ENCODE results near the gene CATSPERZ.
"Not testable (repeated sequence)": the region's sequence is repeated elsewhere in the genome, so short reads cannot be mapped to it uniquely, and the experiment has no call there.

CATSPERZ gene

DNA sequence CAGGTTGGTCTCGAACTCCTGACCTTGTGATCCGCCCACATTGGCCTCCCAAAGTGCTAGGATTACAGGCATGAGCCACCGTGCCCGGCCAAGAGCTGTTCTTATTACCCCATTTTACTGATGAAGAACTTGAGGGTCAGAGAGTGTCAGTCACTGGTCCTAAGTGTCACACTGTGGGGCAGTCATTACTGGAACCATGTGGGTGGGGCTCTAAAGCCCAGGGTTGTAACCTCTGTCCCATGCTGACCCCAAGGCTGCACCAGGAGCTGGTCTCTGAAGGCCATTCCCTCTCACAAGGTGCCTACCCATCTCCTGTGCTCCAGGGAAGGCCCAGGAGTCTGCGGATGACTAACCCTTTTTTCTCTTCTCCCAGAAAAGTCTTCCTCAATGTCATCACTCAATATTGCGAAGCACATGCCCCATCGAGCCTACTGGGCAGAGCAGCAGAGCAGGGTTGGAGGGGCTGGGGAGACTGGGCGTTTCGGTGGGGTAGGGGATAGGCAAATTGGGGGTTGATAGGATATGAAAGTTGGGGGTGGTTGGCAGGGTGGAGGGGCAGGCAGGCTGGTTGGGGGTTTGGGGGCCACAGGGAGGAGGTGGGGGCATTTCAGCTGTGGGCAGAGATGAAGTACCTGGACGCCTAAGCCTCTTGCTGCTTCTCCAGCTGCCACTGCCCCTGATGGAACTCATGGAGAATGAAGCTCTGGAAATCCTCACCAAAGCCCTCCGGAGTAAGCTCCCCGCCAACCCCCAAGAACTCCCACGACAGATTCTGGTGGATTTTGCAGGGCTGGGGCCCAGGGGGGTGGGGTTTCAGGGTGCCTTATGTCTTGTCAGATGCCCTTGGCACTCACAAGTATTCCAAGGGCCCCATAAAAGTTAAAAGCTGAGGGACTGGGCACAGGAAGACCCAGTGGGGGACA lies 3.2 kb downstream of the CATSPERZ start:
- no peak for DNase-seq (ENCODE audit: low read depth in 2 of 2)

DNA sequence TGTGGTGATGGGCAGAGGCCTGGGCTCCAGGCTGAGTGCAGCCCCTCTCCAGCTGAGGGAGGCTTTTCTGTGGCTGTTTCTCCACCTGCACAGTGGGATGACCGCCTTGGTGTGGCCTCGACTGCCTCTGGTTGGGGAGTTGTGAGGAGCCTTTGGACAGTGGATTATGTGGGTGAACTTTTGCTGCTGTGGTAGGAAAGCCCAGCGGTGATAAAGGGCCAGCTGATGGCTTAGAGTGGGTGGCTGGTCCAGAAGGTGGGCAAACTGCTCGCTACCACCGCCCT lies 3.8 kb downstream of the CATSPERZ start:
- DNase-seq (ENCODE audit: low read depth in 2 of 2), result no peak

DNA sequence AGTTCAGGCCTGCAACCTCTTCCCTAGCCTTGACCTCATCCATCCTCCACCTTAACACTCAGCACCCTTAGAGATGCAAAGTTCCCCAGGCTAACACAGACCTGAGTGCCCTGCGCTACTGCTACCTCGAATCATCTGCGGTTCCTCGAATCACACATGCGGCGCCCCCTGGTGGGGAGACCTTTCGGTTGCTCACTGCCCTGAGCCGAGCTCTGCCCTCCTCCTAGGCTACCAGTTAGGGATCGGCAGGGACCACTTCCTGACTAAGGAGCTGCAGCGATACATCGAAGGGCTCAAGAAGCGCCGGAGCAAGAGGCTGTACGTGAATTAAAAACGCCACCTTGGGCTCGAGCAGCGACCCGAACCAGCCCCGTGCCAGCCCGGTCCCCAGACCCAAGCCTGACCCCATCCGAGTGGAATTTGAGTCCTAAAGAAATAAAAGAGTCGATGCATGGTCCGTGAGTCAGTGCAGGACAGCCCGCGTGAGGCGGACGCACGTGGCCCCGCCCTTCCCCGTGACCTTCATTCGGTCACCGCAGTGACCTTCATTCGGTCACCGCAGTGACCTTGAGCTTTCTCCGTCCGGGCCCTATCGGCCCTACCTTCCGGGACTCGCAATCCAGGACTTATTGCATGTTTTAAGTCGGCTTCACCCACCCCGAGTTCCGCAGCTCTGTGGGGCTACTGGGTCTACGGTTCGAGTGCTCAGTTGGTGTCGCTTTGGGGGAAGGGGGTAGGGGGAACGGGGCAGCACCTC lies 4.3 kb downstream of the CATSPERZ start:
- peak; percentile 88 to 92 for DNase-seq (ENCODE audit: low read depth in 2 of 2)

DNA sequence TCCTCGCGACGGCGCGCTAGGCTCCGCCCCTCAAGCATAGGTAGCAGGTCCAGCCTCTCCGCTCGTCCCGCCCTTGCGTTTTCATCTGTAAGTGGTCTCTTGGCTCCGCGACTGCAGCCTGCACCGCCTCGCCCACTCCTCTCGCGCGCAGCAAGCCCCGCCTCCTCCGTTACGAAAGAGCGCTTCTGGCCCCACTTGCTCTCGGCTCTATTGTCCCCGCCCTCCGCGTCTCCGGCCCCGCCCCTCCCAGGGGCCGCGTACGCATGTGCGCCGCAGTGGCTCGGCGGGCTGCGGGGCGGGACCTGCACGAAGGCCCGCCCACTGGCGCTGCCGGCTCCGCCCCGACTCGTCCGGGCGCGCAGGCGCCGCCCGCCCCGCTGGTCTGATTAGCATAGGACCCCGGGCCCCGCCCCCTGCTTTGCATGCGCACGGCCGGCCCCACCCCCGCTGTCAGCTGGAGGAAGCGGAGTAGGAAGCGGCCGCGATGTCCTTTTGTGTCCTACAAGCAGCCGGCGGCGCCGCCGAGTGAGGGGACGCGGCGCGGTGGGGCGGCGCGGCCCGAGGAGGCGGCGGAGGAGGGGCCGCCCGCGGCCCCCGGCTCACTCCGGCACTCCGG lies 5.0 kb downstream of the CATSPERZ start, which contains the start of gene ESRRA:
ESRRA (plus strand) TSS at position 450 of the 616 bp plus-strand sequence. CDS start 1,656 bp downstream, outside the sequence.
- peak; percentile 99 to 100 for DNase-seq (ENCODE audit: low read depth in 2 of 2)

DNA sequence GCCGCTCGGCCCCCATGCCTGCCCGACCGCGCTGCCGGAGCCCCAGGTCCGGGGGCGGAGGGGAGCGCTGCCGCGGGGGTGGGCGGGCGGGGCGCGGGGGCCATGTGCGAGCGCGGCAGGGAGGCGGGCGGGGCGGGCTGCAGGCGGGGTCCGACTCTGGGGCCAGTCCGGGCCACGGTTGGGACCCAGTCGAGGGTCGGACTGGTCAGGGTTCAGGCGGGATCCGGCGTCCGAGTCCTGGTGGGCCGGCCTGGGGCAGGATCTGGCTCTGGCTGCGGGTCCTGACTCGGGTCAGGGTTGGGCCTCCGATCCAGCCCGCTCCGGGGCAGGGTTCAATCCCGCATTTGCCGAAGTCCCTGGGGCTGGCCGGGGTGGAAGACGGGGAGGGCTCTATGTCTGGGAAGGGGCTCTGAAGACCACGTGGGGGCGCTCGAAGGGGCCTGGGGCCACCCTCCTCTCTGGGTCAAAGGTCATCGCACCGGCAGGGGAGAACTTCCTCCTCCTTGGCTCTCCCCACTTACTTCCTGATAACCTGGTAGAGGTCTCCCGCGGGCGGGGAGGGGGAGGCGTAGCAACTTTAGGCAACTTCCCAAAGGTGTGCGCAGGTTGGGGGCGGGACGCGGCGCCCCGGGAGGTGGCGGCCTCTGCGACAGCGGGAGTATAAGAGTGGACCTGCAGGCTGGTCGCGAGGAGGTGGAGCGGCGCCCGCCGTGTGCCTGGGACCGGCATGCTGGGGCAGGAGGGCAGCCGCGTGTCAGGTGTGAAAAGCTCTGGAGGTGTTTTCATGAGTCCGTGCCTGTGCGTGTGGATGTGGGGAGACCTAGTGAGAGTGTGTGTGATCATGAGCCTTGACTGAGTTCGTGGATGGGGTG lies 5.8 kb downstream of the CATSPERZ start:
- DNase-seq (ENCODE audit: low read depth in 2 of 2), result peak; percentile 40 to 49

DNA sequence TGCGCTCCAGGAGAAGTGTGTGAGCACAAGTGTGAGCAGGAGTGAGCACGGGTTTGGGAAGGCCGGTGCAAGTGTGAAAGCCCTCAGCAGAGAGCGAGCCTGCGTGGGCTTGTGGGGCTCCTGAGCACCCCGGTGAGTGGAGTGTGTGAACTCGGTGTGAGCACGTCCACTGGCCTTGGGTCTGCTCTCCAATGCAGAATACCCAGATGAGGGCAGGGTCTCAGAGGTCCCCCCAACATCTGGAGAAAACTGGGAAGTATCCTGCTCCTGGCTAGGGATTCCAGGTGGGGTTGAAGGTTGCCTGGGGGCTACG lies 6.4 kb downstream of the CATSPERZ start:
- no peak for DNase-seq (ENCODE audit: low read depth in 2 of 2)

DNA sequence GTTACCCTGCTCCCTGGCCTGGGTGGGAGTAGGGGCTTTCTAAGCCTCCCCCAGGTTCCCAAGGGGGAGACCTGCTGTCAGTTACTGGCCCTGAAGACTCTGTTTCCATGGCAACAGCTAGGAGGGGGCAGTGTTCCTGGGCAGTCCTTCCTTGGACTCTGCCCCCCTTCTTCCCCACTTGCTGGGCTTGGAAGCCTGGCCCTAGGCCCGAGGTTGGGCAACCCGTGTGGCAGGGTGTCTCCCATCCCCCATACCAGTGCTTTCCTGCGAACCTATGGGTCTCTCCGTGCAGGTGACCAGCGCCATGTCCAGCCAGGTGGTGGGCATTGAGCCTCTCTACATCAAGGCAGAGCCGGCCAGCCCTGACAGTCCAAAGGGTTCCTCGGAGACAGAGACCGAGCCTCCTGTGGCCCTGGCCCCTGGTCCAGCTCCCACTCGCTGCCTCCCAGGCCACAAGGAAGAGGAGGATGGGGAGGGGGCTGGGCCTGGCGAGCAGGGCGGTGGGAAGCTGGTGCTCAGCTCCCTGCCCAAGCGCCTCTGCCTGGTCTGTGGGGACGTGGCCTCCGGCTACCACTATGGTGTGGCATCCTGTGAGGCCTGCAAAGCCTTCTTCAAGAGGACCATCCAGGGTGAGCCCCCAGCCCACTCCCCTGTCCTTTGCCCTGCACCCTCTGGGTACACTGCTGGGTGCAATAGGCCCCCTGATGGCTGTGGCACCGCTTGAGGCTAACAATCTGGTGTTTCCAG lies 6.9 kb downstream of the CATSPERZ start:
- no peak for DNase-seq (ENCODE audit: low read depth in 2 of 2)

DNA sequence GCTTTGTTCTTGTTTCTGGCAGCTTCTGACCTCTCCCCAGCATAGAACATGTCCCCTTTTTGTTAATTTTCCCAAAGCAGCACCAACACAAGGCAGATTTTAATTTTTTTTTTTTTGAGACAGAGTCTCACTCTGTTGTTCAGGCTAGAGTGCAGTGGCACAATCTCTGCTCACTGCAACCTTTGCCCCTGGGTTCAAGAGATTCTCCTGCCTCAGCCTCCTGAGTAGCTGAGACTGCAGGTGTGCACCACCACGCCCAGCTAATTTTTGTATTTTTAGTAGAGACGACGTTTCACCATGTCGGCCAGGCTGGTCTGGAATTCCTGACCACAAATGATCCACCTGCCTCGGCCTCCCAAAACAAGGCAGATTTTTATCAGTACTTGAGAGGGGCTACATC lies 7.6 kb downstream of the CATSPERZ start:
- not testable (repeated sequence) for DNase-seq (ENCODE audit: low read depth in 2 of 2)

DNA sequence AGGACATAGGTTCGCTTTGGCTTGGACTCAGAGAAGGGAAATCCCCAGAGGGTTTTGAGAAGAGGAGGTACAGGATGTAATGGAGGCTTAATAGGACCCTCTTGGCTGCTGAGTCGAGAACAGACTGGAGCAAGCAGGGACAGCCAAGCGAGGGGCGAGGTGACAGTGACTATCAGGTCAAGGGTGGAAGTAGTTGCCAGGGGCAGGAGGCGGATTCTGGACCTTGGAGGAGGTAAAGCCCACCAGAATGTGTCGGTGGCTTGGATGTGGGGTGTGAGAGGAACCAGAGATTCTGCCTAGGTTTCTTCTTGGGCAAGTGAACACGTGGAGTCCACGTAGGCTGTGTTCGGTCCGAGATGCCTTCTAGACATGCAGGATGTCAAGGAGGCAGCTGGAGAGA lies 12.8 kb downstream of the CATSPERZ start:
- DNase-seq (ENCODE audit: low read depth in 2 of 2), result no peak

DNA sequence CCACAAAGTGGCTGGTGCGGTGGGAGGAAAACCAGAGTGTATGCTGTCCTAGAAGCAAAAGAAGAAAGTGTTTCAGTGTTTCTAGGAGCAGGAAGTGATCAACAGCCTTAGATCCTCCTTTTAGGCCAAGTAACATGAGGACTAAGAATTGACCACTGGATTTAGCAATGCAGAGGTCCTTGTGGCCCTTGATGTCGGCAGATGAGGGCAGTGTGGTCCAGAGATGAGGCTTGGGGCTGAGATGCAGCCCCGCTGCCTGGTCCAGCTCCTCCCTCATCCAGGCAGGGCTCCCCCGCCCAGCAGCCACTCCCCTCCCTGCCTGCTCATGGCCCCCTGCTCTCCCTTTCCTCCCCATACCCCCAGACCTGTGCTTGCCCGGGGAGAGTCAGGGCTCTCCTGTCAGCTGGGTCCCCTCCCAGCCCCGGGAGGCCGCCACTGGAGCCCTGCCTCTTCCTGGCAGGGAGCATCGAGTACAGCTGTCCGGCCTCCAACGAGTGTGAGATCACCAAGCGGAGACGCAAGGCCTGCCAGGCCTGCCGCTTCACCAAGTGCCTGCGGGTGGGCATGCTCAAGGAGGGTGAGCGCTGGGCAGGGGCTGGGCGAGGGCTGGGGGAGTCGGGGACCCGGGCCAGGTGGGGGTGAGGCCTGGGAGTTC lies 13.5 kb downstream of the CATSPERZ start:
- no peak for DNase-seq (ENCODE audit: low read depth in 2 of 2)

DNA sequence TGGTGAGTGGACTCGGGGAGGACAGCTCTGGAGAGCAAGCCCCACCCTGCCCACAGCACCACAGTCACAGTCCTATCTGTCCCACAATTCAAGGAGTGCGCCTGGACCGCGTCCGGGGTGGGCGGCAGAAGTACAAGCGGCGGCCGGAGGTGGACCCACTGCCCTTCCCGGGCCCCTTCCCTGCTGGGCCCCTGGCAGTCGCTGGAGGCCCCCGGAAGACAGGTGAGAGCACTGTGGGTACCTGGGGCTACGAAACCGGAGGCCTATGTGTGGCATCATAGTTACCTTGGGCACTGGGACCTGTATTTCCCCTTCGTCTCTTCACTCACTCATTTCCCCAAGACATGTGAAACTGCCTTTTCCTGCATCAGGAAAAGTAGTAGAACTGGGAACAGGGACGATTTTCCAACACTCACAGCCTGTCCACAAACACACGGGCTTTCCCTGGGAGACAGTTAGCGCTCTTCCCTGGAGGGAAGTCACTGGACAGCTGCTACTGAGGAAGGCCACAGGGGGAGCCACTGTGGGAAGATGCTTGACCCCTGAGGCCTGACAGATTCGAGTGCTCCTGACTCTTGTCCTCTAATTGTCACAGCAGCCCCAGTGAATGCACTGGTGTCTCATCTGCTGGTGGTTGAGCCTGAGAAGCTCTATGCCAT lies 14.1 kb downstream of the CATSPERZ start:
- DNase-seq (ENCODE audit: low read depth in 2 of 2), result no peak

DNA sequence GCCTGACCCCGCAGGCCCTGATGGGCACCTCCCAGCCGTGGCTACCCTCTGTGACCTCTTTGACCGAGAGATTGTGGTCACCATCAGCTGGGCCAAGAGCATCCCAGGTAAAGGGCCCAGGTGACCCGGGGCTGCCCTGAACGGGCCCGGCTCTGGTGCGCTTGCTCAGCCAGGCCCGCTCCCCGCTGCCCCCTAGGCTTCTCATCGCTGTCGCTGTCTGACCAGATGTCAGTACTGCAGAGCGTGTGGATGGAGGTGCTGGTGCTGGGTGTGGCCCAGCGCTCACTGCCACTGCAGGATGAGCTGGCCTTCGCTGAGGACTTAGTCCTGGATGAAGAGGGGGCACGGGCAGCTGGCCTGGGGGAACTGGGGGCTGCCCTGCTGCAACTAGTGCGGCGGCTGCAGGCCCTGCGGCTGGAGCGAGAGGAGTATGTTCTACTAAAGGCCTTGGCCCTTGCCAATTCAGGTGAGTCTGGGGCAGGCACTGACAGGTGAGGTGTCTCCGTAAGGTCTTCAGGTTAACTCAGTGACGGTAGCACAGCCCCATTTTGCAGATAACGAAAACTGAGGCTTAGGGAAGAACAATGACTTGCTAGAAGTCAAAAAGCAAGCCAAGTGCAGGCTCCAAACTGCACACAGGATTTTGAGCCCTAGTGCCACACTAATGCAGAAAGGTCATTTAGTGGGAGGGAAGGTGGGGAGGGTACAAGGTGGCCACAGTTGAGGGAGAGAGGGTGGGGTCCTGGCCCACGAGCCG lies 14.8 kb downstream of the CATSPERZ start:
- DNase-seq (ENCODE audit: low read depth in 2 of 2), result no peak

DNA sequence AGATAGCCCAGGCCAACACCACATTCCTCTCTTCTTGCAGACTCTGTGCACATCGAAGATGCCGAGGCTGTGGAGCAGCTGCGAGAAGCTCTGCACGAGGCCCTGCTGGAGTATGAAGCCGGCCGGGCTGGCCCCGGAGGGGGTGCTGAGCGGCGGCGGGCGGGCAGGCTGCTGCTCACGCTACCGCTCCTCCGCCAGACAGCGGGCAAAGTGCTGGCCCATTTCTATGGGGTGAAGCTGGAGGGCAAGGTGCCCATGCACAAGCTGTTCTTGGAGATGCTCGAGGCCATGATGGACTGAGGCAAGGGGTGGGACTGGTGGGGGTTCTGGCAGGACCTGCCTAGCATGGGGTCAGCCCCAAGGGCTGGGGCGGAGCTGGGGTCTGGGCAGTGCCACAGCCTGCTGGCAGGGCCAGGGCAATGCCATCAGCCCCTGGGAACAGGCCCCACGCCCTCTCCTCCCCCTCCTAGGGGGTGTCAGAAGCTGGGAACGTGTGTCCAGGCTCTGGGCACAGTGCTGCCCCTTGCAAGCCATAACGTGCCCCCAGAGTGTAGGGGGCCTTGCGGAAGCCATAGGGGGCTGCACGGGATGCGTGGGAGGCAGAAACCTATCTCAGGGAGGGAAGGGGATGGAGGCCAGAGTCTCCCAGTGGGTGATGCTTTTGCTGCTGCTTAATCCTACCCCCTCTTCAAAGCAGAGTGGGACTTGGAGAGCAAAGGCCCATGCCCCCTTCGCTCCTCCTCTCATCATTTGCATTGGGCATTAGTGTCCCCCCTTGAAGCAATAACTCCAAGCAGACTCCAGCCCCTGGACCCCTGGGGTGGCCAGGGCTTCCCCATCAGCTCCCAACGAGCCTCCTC lies 15.7 kb downstream of the CATSPERZ start:
- DNase-seq (ENCODE audit: low read depth in 2 of 2), result not testable (repeated sequence)

DNA sequence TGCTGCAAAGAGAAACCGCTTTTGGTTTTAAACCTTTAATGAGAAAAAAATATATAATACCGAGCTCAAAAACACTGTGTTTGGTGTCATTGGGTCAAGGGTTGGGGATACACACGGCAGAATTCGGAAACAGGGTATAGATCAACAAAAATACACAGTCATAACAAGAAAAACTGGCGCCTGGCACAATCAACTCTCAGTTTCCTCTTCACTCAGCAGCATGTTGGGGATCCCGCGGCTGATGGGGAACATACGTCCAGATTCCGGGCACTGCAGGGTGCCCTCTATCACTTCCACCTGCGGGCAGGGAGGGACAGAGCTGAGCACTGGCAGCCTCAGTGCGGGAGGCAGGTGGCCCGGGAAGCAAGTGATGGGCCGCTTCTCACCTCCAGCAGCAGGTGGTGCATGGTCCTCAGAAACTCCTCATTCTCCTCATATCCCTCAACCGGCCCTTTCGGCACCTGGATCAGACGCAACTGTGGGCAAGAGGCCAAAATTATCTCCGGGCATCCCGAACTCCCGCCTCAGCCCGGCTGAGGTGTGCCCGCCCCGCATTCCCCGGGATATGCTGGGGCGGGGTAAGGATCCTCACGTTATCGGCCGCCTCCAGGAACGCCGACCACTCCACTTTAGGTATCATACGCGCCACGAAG lies 16.6 kb downstream of the CATSPERZ start:
- no peak for DNase-seq (ENCODE audit: low read depth in 2 of 2)

DNA sequence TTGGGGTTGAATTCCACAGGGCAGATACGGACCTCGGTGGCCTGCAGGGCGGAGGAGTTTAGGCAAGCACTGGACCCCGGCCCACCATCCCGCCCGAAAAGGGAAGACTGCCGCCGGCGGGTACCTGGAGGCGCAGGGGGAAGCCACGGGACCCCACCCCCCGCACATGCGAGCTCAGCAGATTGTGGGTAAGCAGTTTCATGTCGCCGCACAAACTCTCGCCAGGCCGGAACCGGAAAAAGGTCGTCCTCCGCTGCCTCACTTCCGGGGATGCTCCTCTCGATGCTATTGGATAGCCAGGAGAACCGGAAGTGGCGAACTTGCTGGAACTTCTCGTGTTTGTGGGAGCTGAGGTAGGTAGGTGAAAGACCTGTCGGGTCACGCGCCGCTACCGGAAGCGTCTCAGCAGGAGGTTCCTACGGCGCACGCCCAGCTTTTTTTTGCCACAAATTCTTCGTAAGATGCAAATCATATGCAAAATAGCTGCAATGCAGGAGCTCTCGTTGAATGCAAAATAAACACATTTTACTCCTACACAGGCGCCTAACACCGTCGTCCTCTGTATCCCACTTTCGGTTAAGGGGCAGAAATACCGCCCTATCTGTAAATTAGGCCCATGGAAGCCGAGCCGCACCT lies 17.3 kb downstream of the CATSPERZ start, which contains the start of gene TRMT112:
TRMT112 (minus strand) TSS at position 235 of the 636 bp plus-strand sequence; CDS start at position 202, 33 bp downstream.
- DNase-seq (ENCODE audit: low read depth in 2 of 2), result peak; percentile 86 to 89

DNA sequence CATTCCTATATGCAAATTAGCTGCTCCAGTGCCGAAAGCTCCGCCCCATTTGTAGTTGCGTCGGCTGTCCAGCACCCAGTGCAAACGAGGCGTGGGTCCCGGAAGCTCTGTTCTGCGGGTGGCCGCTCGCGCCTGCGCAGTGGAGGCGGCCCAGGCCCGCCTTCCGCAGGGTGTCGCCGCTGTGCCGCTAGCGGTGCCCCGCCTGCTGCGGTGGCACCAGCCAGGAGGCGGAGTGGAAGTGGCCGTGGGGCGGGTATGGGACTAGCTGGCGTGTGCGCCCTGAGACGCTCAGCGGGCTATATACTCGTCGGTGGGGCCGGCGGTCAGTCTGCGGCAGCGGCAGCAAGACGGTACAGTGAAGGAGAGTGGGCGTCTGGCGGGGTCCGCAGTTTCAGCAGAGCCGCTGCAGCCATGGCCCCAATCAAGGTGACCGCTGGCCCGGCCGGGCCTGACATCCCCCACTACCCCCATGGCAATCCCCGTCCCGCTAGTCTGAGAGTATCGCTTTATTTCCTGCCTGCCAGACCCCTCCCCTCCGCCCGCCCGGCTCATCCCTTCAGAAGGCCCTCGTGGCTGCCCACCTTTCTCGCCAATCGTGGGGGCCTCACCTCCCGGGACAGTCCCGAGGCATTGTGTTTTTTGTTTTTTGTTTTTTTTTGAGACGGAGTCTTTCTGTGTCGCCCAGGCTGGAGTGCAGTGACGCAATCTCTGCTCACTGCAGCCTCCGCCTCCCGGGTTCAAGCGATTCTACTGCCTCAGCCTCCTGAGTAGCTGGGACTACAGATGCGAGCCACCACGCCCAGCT lies 18.0 kb downstream of the CATSPERZ start, which contains the start of gene PRDX5:
PRDX5 (plus strand) TSS at position 161 of the 805 bp plus-strand sequence; CDS start at position 256, 95 bp downstream.
- peak; percentile 87 to 88 for DNase-seq (ENCODE audit: low read depth in 2 of 2)
